Measurements from ENCODE around the gene SPOCD1.

The SPOCD1 gene

DNA sequence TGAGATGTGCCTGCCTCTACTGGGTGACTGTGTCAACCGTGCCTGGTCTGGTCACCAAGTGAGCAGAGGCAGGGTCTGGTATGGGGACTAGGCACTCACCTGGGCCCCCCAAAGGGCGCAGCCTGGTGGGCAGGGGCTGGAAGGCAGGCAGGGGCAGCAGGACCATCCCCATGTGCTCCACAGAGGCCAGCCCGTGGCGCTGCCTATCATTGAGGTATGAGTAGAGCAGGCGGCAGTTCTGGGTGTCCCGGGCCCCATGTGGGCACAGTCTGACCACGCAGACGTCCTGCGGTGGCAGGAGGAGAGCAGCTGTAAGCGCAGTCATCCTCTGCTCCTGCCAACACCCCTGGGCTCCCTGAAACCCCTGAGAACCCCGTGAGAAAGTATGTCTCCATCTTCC, 23.7 kb downstream of the SPOCD1 start:
- Histone ChIP-seq H3K79me2 (ENCODE audit: insufficient read depth, low read length) (no peaks in the 10 kb centered on the region), H3F3A (ENCODE audit: low read depth) (no peaks in the 10 kb centered on the region), H3K9me3 (ENCODE audit: insufficient read depth, low read depth, low read length) (no peaks in the 10 kb centered on the region), H3K9ac (ENCODE audit: low read depth, low read length, poor library complexity, severe bottlenecking) (no peak overlapping the region), H4K20me1 (ENCODE audit: insufficient read depth, low read length, poor library complexity, severe bottlenecking) (no peaks in the 10 kb centered on the region), H3K27me3 (ENCODE audit: insufficient read depth, low read length, poor library complexity, severe bottlenecking) (no peaks in the 10 kb centered on the region), H3K4me1 (ENCODE audit: insufficient read depth, low read length, poor library complexity, severe bottlenecking) (peaks cover 17% of the 10 kb centered on the region), H3K9me2 (replicated peaks; ENCODE audit: low read depth, low read length) (no peaks in the 10 kb centered on the region), H3K4me2 (ENCODE audit: low read depth, low read length, poor library complexity, severe bottlenecking) (no peak overlapping the region), H3K36me3 (ENCODE audit: insufficient read depth, low read length) (no peaks in the 10 kb centered on the region), H2AFZ (ENCODE audit: low read length) (no peak overlapping the region), H3K4me3 (ENCODE audit: low read length, poor library complexity, severe bottlenecking) (no peak overlapping the region)
- no peak for TF ChIP-seq EZH2phosphoT487 (IDR thresholded peaks at IDR 0.05; ENCODE audit: borderline replicate concordance)
- TF ChIP-seq CTCF (conservative IDR thresholded peaks at IDR 0.05; ENCODE audit: low read length): no peak

DNA sequence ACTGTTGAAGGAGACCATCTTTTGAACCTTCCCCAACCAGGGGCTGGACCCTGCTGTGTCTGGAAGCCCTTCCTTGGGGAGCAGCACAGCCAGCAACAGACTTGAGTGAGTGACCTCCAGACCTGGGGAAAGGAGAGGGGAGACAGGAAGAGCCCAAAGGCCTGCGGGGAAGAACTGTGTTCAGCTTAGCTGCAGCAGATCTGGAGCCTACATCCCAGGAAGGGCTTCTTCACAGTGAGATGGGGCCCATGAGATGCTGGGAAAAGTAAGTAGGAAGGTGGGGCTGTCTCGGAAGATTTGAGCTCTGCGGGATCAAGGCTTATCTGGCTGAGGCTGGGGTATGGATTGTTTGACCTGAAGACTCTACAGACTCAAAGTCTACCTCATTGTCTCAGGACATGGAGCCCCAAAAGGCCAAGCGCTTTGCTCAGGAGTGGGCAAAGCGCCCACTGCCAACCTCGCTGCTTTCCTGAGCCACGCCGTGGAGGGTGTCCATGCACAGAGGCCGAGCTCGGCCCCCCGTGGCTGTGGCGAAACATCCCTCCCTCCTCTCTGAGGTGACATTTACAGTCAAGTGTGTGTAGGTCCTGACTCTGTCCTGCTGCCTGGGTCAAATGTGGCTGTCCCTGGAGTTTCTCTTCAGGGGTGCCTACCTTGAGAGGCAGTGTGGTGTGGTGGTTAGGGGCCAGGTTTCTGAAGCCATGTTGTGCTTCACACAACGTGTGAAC, 24.5 kb downstream of the SPOCD1 start:
- Histone ChIP-seq H3K79me2 (ENCODE audit: insufficient read depth, low read length) (no peaks in the 10 kb centered on the region), H3K9me3 (ENCODE audit: insufficient read depth, low read depth, low read length) (no peaks in the 10 kb centered on the region), H3K27me3 (ENCODE audit: insufficient read depth, low read length, poor library complexity, severe bottlenecking) (no peaks in the 10 kb centered on the region), H3K4me2 (ENCODE audit: low read depth, low read length, poor library complexity, severe bottlenecking) (no peak overlapping the region), H3F3A (ENCODE audit: low read depth) (no peaks in the 10 kb centered on the region), H3K4me3 (ENCODE audit: low read length, poor library complexity, severe bottlenecking) (no peak overlapping the region), H3K36me3 (ENCODE audit: insufficient read depth, low read length) (no peaks in the 10 kb centered on the region), H2AFZ (ENCODE audit: low read length) (no peak overlapping the region), H3K9ac (ENCODE audit: low read depth, low read length, poor library complexity, severe bottlenecking) (no peak overlapping the region), H3K4me1 (ENCODE audit: insufficient read depth, low read length, poor library complexity, severe bottlenecking) (peaks cover 17% of the 10 kb centered on the region), H4K20me1 (ENCODE audit: insufficient read depth, low read length, poor library complexity, severe bottlenecking) (no peaks in the 10 kb centered on the region), H3K9me2 (replicated peaks; ENCODE audit: low read depth, low read length) (no peaks in the 10 kb centered on the region)
- TF ChIP-seq CTCF (conservative IDR thresholded peaks at IDR 0.05; ENCODE audit: low read length) (no peak), EZH2phosphoT487 (IDR thresholded peaks at IDR 0.05; ENCODE audit: borderline replicate concordance) (no peak)

DNA sequence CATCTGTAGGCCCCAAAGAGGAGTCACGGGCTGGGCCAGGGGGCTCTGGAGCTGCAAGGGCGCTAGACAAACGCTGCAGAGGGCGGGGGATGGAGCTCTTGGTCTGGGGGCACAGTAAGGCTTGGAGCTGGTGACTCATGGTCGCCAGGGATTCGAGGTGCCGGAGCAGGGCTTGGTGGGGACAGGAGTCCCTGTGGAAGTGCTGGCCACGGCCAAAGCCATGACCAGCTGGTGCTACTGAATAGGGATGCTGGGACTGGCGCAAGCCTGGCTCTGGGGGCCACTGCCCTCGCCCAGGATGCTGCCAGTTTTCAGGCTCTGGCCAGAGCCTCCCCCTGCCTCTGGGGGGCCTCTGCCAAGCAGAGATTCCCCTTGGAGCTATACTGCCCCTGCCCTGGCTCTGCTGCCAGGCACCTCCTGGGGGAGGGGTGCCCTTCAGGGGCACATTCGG, 25.2 kb downstream of the SPOCD1 start:
- no peaks in the 10 kb centered on the region for H3K9me3 ChIP-seq (ENCODE audit: insufficient read depth, low read depth, low read length)
- no peaks in the 10 kb centered on the region for H3K9me2 ChIP-seq (replicated peaks; ENCODE audit: low read depth, low read length)
- no peak overlapping the region for H3K9ac ChIP-seq (ENCODE audit: low read depth, low read length, poor library complexity, severe bottlenecking)
- H3K4me1 ChIP-seq (ENCODE audit: insufficient read depth, low read length, poor library complexity, severe bottlenecking): peaks cover 17% of the 10 kb centered on the region
- H4K20me1 ChIP-seq (ENCODE audit: insufficient read depth, low read length, poor library complexity, severe bottlenecking): no peaks in the 10 kb centered on the region
- no peak overlapping the region for H3K4me3 ChIP-seq (ENCODE audit: low read length, poor library complexity, severe bottlenecking)
- no peaks in the 10 kb centered on the region for H3K79me2 ChIP-seq (ENCODE audit: insufficient read depth, low read length)
- H3F3A ChIP-seq (ENCODE audit: low read depth): no peaks in the 10 kb centered on the region
- no peaks in the 10 kb centered on the region for H3K36me3 ChIP-seq (ENCODE audit: insufficient read depth, low read length)
- no peak overlapping the region for H2AFZ ChIP-seq (ENCODE audit: low read length)
- no peak for TF ChIP-seq CTCF (conservative IDR thresholded peaks at IDR 0.05; ENCODE audit: low read length)
- TF ChIP-seq EZH2phosphoT487 (IDR thresholded peaks at IDR 0.05; ENCODE audit: borderline replicate concordance): no peak
- no peaks in the 10 kb centered on the region for H3K27me3 ChIP-seq (ENCODE audit: insufficient read depth, low read length, poor library complexity, severe bottlenecking)
- no peak overlapping the region for H3K4me2 ChIP-seq (ENCODE audit: low read depth, low read length, poor library complexity, severe bottlenecking)
